GM12872 (cell line): ENCODE data around the gene NMRAL1.
A peak's percentile ranks its signal among the peaks of the same experiment; 100 is the strongest.

Experiments
- CTCF ChIP-seq: IDR thresholded peaks from 3 replicates; pipeline ENCODE4 v1.5.1; 2011; ENCODE audit warnings: low read depth, mild to moderate bottlenecking, low read length, moderate library complexity; ENCODE audit not compliant: insufficient read depth

NMRAL1 gene

GRCh38 chr16:4489030-4489429, 14.6 kb upstream of the NMRAL1 start:
- TF ChIP-seq CTCF, result no peak

GRCh38 chr16:4488499-4488967, 14.1 kb upstream of the NMRAL1 start:
- TF ChIP-seq CTCF, result no peak

DNA sequence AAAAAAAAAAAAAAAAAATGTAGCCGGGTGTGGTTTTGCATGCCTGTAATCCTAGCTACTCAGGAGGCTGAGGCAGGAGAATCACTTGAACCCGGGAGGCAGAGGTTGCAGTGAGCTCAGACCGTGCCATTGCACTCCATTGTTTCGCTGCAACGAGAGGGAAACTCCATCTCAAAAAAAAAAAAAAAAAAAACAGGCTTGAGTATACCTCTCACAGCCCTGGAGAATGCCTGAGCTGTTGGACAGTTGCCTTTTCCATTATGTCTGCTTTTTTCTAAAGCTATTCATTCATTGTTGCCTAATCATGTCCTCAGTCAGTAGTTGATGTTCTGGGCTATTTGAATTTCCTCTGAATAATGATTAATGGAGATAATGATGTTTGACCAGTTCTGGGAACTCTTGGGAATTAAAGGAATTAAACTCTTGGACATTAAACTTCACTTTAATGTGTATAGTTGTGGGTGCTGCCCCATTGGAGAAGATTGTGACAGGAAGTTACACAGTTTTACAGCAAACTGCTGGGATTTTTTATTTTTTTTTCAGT, 13.6 kb upstream of the NMRAL1 start:
- TF ChIP-seq CTCF, result no peak

GRCh38 chr16:4486126-4486893, 11.9 kb upstream of the NMRAL1 start:
- no peak for TF ChIP-seq CTCF

- TF ChIP-seq CTCF, result no peak
Observed at GRCh38 chr16:4481963-4482362, 7.5 kb upstream of the NMRAL1 start.

- no peak for TF ChIP-seq CTCF
Observed at GRCh38 chr16:4481526-4481925, 7.1 kb upstream of the NMRAL1 start.

GRCh38 chr16:4477966-4478365, 3.5 kb upstream of the NMRAL1 start:
- TF ChIP-seq CTCF, result peak; percentile 26; the same call in 1 of the 3 replicates
